Suprapubic skin (tissue), 4 donors: ENCODE measurements around the gene NBL1. TPM values are rescaled to one million over a fixed set of nuclear protein-coding genes. Genes with fewer than 3 reads are reported as not detected.
"Not testable (repeated sequence)": the region's sequence is repeated elsewhere in the genome, so short reads cannot be mapped to it uniquely, and the experiment has no call there.

Experiments
- DNase-seq, 2 donors: peaks; one replicate each; pipeline ENCODE4 v3.0.0-alpha.2; 2019; ENCODE audit warnings: low spot score in 2 of 2
- H3K27ac ChIP-seq: fragments of 200-600 bp; sonication (generic); one replicate; pipeline ENCODE4 v1.5.1; 2019
- H3K27me3 ChIP-seq: fragments of 200-600 bp; sonication (generic); one replicate; pipeline ENCODE4 v1.5.1; 2019
- H3K36me3 ChIP-seq: fragments of 200-600 bp; sonication (generic); one replicate; pipeline ENCODE4 v1.5.1; 2019
- H3K4me1 ChIP-seq: fragments of 200-600 bp; sonication (generic); one replicate; pipeline ENCODE4 v1.5.1; 2019
- H3K4me3 ChIP-seq: fragments of 200-600 bp; sonication (generic); one replicate; pipeline ENCODE4 v1.5.1; 2019; ENCODE audit warnings: mild to moderate bottlenecking
- H3K9me3 ChIP-seq: fragments of 200-600 bp; sonication (generic); one replicate; pipeline ENCODE4 v1.5.1; 2019
- CTCF ChIP-seq, 2 donors: fragments of 200-600 bp in 1 of 2; fragments of 450-650 bp in 1 of 2; sonication (generic) in 1 of 2; IDR thresholded peaks; one replicate each; pipeline ENCODE4 v1.5.1; 2016 to 2019; ENCODE audit warnings: antibody characterized with exemption in 2 of 2, mild to moderate bottlenecking in 1 of 2, moderate library complexity in 1 of 2
- EP300 ChIP-seq: sonication (generic); formaldehyde crosslinking; IDR thresholded peaks from one replicate; pipeline ENCODE4 v1.6.1; 2017; ENCODE audit warnings: antibody characterized with exemption
- POLR2A ChIP-seq, 2 donors: fragments of 450-650 bp; IDR thresholded peaks; one replicate each; pipeline ENCODE4 v1.6.1; 2017; ENCODE audit warnings: antibody characterized with exemption in 2 of 2, mild to moderate bottlenecking in 2 of 2, moderate library complexity in 2 of 2
- POLR2AphosphoS5 ChIP-seq, 3 donors: sonication (generic); formaldehyde crosslinking; IDR thresholded peaks; one replicate each; pipeline ENCODE4 v1.6.1; 2017; ENCODE audit warnings: antibody characterized with exemption in 3 of 3
- WGBS: methylation state at CpG from one replicate; pipeline ENCODE4 v1.1.5; 2018; 5-methylcytosine and 5-hydroxymethylcytosine counted together
- total RNA-seq, 4 donors: library from RNA; depleted of rRNA; stranded (reverse); fragments of >200 nt; gene quantifications; one replicate each; pipeline ENCODE4 v1.1.0, GENCODE V29; 2016

Gene NBL1
- total RNA-seq, 4 donors from 2014 or later = 144 to 197 (median 167) TPM

- TF ChIP-seq EP300 = no peak
- no peak for TF ChIP-seq POLR2A (IDR thresholded peaks at IDR 0.05)
- H3K27me3 ChIP-seq = no peaks in the 10 kb centered on the region
- DNase-seq = no peak
- H3K36me3 ChIP-seq = peaks cover 49% of the 10 kb centered on the region
- H3K27ac ChIP-seq = no peak overlapping the region
- no peaks in the 10 kb centered on the region for H3K9me3 ChIP-seq
- no peak overlapping the region for H3K4me3 ChIP-seq
- WGBS = 95% methylated on average over 3 of the region's 3 CpGs
- peaks cover 31% of the 10 kb centered on the region for H3K4me1 ChIP-seq
These were observed 20.6 kb upstream of the NBL1 start for GRCh38 chr1:19623523-19623922.

GRCh38 chr1:19625291-19625937, 18.7 kb upstream of the NBL1 start:
- Histone ChIP-seq H3K27ac (no peak overlapping the region), H3K4me1 (peaks cover 18% of the 10 kb centered on the region), H3K9me3 (no peaks in the 10 kb centered on the region), H3K27me3 (no peaks in the 10 kb centered on the region), H3K36me3 (peaks cover 49% of the 10 kb centered on the region), H3K4me3 (no peak overlapping the region)
- 88% methylated on average over 8 of the region's 8 CpGs for WGBS
- DNase-seq = no peak
- TF ChIP-seq EP300 (no peak), CTCF (IDR thresholded peaks at IDR 0.05) (no peak), POLR2AphosphoS5 (IDR thresholded peaks at IDR 0.05) (no peak), POLR2A (IDR thresholded peaks at IDR 0.05) (no peak)

- no peaks in the 10 kb centered on the region for H3K4me1 ChIP-seq
- H3K4me3 ChIP-seq = no peak overlapping the region
- WGBS = 80% methylated on average over 3 of the region's 3 CpGs
- H3K27ac ChIP-seq = no peak overlapping the region
- H3K9me3 ChIP-seq = no peaks in the 10 kb centered on the region
- no peaks in the 10 kb centered on the region for H3K27me3 ChIP-seq
- TF ChIP-seq CTCF (IDR thresholded peaks at IDR 0.05) = no peak
- TF ChIP-seq POLR2AphosphoS5 (IDR thresholded peaks at IDR 0.05) = no peak
- TF ChIP-seq POLR2A (IDR thresholded peaks at IDR 0.05) = no peak
- TF ChIP-seq EP300 = no peak
- DNase-seq = no peak
- H3K36me3 ChIP-seq = peaks cover 43% of the 10 kb centered on the region
These were observed 15.2 kb upstream of the NBL1 start for GRCh38 chr1:19628879-19629278.

GRCh38 chr1:19629357-19629756, 14.8 kb upstream of the NBL1 start:
- Histone ChIP-seq H3K4me1 (no peaks in the 10 kb centered on the region), H3K27me3 (no peaks in the 10 kb centered on the region), H3K36me3 (peaks cover 38% of the 10 kb centered on the region), H3K27ac (no peak overlapping the region), H3K4me3 (no peak overlapping the region), H3K9me3 (no peaks in the 10 kb centered on the region)
- WGBS = 85% methylated on average over 4 of the region's 4 CpGs
- no peak for TF ChIP-seq EP300
- no peak for TF ChIP-seq CTCF (IDR thresholded peaks at IDR 0.05)
- TF ChIP-seq POLR2AphosphoS5 (IDR thresholded peaks at IDR 0.05) = no peak
- no peak for TF ChIP-seq POLR2A (IDR thresholded peaks at IDR 0.05)
- DNase-seq = no peak

GRCh38 chr1:19630192-19630591, 13.9 kb upstream of the NBL1 start:
- 100% methylated on average over 1 of the region's 1 CpG for WGBS
- not testable (repeated sequence) for DNase-seq, H3K4me3 ChIP-seq, H3K4me1 ChIP-seq, H3K9me3 ChIP-seq, H3K27ac ChIP-seq, H3K27me3 ChIP-seq
- H3K36me3 ChIP-seq = peaks cover 30% of the 10 kb centered on the region

- Histone ChIP-seq H3K27me3 (no peaks in the 10 kb centered on the region), H3K9me3 (no peaks in the 10 kb centered on the region), H3K4me1 (no peaks in the 10 kb centered on the region), H3K36me3 (peaks cover 23% of the 10 kb centered on the region), H3K27ac (no peak overlapping the region), H3K4me3 (no peak overlapping the region)
- 75% methylated on average over 6 of the region's 6 CpGs for whole genome bisulfite sequencing
- DNase-seq = no peak
- TF ChIP-seq POLR2A (IDR thresholded peaks at IDR 0.05) (no peak), POLR2AphosphoS5 (IDR thresholded peaks at IDR 0.05) (no peak), CTCF (IDR thresholded peaks at IDR 0.05) (no peak)
These were observed 13.3 kb upstream of the NBL1 start for GRCh38 chr1:19630720-19631395.
